Lung microvascular endothelial cell (primary cell): ENCODE data around the gene SLC6A2. TPM values are rescaled to one million over a fixed set of nuclear protein-coding genes. Genes with fewer than 3 reads are reported as not detected.

Source experiments
- total RNA-seq: library from RNA; depleted of rRNA; stranded (reverse); fragments of >200 nt; gene quantifications from 2 replicates; pipeline ENCODE4 v1.2.1, GENCODE V29; 2014

SLC6A2 gene
- total RNA-seq, 1 donor from 2014 or later = not detected

Other genes starting within 250 kb of the SLC6A2 start
- 14.1 and 24.4 TPM in 2 replicates for gene MMP2, start 176.8 kb upstream of the SLC6A2 start, total RNA-seq
- gene LPCAT2, start 146.9 kb upstream of the SLC6A2 start, total RNA-seq = 2.8 and 8.7 TPM in 2 replicates
- 0.20 and 0.44 TPM in 2 replicates for gene CAPNS2, start 89.3 kb upstream of the SLC6A2 start, total RNA-seq
- 0.22 and 1.4 TPM in 2 replicates for gene CES1, start 177.1 kb downstream of the SLC6A2 start, total RNA-seq
- not detected in 2 replicates for gene CES5A, start 219.4 kb downstream of the SLC6A2 start, total RNA-seq